GM19463 (cell line): ENCODE data around the gene HNF1A.
A peak's percentile ranks its signal among the peaks of the same experiment; 100 is the strongest.

Experiments
- ATAC-seq: cut with Tn5 transposase; IDR thresholded peaks from one replicate; pipeline ENCODE4 v1.9.1; 2021; ENCODE audit warnings: mild to moderate bottlenecking, moderate library complexity; ENCODE audit not compliant: unreplicated experiment

The HNF1A gene

DNA sequence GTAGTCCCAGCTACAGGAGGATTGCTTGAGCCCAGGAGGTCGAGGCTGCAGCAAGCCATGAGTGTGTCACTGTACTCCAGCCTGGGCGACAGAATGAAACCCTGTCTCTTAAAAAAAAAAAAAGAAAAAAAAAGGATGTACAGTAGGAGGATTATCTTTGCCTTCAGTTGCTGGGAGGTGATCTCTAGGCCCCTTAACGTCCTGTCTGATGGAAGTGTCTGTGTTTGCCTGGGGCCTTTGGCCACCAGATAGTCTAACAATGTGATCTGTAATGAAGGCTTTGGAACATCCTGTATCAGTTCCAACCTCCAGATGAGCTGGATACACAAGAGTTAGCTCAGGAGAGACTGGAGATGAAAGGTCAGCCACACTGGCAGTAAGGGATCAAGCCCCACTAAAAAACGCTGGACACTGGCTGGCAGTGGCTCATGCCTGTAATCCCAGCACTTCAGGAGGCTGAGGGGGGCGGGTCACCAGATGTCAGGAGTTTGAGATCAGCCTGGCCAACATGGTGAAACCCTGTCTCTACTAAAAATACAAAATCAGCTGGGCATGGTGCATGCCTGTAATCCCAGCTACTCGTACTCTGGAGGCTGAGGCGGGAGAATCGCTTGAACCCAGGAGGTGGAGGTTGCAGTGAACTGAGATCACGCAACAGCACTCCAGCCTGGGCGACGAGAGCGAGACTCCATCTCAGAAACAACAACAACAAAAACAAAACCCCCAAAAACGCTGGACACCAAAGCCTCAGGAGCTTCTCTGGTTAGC, 19.0 kb upstream of the HNF1A start:
- no peak for ATAC-seq

DNA sequence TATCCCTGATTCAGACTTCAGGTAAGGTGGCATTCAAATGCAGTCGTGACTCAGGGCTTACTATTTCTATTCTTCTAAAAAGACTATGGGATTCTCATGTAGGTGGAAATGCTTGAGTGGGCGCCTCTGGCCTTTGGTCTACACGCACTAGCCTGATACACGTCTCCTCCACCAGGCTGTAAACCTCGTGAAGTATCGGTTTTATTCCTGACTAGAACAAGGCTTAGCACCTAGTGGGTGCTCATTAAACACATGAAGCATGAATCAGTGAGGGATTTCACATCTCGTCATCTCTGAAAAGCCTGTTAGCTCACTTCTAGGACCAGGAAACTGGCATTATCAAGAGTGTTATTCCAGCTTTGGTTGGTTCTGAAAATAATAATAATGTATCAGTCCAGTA, 17.7 kb upstream of the HNF1A start:
- peak; percentile 51 for ATAC-seq

DNA sequence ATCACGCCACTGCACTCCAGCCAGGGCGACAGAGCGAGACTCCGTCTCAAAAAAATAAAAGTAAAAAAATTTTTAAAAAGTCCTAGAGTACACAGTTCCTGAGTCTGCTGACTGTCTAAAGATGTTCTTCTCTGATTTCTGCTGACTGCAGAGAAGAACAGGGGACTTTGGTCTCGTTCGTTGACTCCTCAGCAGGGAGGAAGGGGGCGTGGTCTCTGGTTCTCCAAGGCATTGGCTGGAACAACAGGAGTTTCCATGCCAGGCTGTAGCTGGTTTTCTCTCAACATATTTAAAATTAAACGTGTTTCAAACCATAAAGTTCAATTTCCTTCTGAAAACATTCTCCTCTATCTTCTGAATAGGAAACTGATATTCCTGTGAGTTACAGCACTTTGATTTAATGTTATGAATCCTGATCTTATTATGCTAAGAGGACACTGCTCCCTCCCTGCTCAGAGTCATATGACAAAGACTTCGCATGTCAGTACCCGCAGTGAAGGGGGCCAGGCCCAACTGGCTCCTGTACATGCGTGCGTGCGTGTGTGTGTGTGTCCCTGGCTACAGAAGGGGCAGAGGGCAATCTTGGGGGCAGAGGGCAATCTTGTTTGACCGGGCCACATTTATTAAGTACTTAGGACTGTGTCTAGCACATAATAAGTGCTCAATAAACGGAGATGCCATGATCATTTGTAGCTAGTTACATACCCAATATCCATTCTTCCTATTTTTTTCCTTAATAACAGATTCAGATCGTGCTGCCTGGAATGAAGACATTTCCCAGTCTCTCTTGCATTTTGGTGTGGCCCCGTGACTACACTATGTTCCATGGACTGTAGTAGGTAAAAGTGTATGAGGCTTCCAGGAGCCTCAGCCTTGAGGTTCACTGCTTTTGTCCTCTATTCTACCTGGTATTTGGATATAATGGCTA, 16.5 kb upstream of the HNF1A start:
- ATAC-seq, result no peak

DNA sequence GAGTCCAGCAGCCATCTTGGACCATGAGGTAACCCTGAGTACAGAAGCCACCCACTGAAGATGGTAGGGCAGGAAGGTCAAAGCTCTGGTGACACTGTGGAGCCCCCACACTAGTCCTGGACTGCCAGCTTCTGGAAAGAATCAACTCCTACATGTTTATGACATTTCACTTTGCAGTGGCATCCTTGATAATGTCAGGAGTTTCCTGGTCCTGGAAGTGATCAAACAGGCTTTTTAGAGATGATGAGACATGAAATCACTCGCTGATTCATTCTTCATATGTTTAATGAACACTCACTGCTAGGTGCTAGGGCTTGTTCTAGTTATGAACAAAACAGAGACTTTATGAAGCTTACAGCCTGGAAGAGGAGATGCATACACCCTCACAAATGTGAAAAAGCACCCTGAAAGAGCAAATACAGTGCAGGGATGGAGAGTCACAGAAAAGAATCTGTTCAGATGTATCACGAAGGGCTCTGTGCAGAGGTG, 15.8 kb upstream of the HNF1A start:
- no peak for ATAC-seq

DNA sequence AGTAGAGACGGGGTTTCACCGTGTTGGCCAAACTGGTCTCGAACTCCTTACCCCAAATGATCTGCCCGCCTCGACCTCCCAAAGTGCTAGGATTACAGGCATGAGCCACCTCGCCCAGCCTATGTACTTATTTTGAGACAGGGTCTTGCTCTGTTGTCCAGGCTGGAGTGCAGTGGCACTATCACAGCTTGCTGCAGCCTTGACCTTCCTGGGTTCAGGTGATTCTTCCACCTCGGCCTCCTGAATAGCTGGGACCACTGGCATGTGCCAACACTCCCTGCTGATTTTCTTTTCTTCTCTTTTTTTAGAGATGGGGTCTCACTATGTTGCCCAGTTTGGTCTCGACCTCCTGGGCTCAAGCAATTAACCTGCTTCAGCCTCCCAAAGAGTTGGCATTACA, 14.0 kb upstream of the HNF1A start:
- no peak for ATAC-seq

DNA sequence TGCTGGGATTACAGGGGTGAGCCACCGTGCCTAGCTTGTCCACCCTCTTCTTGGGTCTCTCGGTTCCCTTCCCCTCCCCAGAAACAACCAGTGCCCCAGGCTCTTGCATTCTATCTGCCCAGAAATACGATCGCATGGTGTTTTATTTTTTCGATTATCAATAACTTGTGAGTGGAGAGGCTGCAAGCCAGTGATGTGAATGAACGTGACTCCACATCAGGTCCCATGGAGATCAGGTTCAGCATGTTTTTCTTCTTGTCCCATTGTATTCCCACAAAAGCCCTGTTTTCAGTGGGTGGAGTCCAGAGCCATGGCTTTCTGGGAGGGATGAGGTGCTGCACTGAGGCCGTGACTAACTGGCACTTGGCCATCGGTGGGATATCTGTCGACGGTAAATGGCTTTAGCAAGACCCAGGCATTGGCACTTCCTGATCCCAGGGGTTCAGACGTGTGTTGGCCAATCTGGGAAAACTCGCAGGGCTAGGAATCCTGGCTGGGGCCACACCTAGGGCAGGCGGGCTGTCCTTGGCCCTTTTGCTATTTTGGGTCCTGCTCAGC, 12.7 kb upstream of the HNF1A start:
- no peak for ATAC-seq

DNA sequence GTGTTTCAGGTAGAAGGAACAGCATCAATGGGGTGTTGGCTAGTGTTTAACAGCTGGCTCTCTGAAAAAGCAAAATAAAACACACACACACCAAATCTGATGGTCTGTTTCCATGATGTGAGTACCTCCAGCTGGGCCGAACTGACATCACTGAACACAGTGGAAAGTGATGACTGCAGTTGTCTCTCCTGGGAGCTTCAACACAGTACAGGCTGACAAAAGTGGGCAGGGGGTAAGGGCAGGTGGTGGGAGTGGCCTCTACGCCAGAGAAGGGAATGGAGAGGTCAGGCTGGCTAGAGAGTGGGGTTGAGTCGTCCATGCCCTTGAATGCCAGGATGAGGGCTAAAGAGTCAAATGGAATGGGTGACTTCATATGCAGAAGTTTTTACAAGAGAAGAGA, 8.0 kb upstream of the HNF1A start:
- ATAC-seq, result no peak

DNA sequence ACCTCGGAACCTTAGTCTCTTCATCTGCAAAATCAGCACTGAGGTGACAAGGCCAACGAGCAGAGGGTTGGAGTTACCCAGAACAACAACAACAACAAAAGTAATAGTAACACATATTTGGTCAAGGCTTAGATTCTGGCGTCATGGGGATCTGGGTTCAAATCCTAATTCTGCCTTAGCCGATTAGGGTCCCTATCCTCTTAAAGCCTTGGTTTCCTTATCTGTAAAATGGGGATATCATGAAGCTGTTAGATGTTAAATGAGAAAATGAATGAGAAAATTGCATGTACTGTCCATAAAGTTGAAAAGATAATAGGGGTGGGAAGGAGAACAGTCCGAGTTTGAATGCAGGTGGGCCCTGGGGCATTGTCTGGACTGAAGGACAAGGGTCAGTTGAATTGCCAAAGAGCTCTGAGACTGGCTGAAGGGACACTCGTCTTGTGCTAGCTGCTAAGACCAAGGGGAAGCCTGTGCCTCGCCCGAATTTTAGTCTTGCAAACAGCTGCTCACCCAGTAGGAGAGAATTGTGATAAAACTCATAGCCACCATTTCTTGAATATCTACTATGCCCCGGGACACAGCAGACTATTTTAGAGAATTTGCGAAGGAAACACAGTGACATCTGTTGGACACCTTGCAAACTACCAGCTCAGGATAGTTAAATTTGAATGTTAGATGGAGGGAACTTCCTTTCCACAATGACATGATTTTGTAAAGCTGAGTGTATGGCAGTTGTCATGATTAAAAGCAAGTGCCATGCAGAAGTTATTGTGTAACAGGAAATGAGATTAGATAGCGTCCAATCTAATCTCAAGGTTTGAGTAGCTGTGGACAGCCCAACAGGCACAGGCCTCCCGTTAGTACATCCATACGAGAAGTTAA, 6.8 kb upstream of the HNF1A start:
- ATAC-seq, result no peak

DNA sequence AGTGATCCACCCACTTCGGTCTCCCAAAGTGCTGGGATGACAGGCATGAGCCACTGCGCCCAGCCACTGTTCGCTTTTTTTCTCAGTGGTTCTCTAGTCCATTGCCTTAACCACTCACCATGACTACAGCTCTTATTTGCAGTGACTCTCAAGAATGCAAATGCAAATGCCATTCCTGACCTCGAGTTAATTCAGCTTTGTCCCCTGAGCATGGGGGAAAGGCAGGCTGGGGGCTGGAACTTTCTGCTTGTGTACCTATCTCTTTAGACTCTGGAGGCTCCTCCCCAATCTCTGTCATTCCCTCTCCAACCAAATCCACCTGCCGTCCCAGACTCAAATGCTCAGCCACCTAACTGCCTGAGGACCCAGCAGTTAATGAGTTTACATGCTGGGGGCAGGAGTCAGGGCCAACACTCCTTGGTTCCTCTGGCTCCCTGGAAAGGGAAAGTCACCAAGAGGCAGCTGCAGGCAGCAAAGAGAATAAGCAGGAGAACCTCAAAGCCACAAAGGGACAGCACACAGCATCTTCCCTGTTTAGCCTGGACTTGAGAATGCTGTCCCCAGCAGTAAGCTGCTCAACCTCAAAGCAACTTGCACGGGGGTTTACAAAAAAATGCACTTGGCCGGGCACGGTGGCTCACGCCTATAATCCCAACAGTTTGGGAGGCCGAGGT, 5.3 kb upstream of the HNF1A start:
- ATAC-seq, result no peak

DNA sequence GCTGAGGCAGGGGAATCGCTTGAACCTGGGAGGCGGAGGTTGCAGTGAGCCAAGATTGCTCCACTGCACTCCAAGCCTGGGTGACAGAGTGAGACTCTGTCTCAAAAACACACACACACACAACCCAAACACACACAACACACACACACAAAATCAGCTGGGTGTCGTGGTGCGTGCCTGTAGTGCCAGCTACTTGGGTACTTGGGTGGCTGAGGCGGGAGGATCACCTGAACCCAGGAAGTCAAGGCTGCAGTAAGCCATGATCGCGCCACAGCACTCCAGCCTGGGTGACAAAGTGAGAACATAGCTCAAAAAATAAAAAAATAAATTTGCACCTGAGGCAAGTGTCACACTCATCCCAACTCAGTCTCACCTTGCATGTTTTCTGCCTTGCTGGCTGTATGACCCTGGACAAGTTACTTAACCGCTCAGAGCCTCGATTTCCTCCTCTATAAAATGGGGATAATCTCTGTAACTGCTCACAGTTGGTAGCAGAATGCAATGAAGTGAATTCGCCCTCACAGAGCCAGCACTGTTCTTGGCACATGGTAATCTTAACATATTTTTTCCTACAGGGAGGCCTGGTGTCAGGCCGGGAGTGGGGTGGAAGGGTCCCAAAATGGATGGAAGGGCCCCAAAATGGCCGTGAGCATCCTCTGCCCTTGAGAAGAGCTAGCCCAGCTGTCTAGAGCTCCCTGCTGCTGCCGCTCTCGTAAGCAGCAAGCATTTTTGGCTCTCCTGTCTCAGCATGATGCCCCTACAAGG, 630 bp upstream of the HNF1A start:
- ATAC-seq, result no peak

DNA sequence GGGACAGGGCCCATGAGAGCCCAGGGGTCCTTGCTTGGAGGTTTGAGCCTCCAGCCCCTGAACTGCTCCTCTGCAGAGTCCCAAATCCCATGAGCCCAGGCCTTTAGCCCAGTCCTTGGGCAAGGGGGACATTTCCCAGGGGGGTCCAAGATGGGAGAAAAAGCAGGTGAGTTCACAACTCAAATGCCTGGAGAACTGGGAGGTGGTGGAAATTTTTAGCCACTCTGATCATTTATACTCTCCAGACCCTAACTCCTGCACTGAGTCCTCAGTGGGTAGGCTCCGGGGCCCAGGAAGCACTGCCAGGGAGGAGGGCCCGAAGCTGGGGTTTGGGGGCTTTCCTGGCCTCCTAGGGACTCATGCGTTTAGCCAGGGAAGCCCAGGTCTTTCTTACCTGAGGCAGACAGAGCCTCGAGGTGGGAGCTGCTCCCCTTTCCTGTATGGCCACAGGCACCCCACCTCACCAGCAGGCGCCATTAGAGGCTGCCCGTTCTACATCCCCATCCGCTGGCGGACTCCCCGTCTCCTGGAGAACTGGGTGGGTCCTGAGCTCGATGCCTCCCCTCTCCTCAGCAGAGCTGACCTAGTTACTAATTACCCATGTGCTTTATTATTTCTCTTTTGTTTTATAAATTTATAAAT, 998 bp downstream of the HNF1A start:
- no peak for ATAC-seq

DNA sequence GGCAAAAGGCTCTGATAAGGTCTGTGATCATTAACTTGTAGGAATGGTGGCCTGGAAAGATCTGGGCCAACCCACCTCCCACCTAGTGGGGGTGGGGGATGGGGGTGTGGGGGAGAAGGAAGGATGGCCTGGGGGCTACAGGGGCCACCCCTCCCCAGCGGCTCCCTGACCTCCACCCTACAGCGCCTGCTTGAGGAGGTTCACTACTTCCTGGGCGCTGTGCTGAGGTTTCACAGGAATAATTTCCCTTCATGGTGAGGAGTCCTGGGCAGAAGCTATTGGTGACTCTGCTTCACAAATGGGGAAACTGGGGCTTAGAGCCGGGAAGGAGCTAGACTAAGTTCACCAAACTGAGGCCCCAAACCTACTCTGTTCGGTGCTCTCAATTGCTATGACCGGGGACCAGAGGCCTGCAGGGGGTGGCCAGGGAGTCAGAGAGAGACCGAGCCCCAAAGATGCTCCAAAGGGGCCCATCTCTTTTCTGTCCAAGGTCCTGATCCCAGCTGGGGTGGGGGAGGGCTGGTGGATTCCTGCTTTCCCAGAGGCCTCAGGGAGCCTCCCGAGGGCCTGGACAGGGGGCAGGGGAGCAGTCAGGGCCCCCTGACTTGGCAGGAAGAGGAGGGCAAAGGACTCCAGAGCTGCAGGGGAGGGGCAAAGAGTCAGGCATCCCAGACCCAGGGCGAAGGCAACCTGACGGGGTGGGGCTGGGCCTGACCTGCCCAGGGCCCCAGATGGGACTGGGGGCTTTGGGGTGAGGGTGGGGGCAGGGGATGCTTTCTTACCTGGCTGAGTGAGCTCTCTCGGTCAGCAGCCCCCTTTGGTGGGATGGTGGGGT, 1.7 kb downstream of the HNF1A start:
- no peak for ATAC-seq

DNA sequence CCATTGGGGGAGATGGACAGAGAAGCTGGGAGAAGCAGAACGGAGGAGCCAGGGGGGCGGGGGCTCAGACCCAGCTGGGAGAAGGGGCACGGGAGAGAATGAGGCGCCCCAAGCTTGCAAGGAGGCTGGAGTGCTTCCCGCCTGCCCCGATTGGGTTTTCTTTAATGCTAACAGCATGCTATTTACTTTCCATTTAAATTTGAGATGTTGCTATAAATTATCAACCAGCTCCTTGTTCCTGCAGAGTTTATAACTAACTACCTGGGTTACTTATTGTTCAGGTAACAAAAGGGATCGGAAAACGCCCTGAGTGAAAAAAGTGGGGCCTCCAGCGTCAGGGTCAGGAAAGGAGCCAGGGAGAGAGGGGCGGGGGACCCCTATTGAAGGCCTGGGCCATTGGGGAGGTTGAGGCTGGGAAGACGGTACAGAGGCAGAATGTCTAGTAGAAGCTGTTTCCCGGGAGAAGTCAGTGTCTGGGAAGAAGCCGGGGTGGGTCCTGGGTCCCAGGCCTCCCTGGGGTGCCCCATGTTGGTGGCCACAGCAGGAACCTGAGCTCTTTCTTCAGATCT, 2.5 kb downstream of the HNF1A start:
- ATAC-seq, result no peak

DNA sequence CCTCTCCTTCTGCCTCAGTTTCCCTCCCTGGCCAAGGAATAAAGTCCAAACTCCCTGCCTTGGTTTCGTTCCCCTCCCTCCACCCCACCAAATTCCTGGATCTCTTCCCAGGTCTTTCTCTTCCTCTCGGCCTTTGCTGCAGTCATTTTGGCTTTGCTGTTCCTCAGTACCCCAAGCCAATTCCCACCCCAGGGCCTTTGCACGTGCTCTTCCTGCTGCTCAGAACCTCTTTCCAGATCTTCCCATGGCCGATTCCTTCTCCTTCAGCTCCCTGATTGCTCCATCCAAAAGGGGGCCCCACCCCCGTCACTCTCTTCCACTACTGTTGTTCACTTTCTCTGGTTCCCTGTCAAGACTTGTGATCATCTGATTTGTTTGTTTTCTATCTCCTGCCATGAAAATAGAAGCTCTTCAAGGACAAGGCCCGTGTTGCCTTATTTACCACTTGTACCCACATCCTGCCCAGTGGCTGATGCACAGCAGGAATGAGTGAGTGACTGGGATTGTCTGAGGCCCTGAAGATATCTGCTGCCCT, 3.1 kb downstream of the HNF1A start:
- ATAC-seq, result no peak

DNA sequence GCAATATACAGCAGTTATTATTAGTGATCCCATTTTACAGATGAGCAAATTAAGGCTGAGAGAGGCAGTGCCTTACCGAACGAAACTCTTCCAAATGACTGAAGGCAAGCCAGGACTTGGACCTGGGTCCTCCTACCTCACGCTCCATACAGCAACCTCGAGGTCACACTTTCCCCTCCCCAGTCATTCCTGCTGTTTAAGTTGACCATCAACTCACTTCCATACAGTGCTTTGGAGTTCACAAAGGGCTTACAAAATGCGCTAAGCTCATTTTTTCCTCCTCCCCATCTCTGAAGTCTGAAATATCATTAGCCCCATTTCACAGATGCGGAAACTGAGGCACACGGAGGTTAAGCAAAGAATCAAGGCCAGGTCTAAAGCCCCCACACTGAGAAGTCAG, 4.3 kb downstream of the HNF1A start:
- no peak for ATAC-seq

DNA sequence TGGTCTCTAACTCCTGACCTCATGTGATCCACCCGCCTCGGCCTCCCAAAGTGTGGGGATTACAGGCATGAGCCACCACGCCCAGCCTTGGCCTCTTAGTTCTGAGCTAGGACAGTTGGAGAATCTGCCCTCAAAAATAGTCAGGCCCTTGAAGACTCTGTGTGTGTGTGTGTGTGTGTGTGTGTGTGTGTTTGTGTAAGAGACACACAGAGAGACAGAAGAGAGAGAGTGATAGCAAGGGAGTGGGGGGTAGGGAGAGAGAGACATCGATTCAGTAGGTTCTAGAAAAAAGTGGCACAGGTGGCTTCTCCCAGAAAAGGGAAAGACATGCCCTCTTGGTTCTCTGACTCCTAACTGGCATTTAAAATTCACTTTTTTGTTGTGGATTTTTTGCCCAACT, 5.4 kb downstream of the HNF1A start:
- ATAC-seq, result no peak

DNA sequence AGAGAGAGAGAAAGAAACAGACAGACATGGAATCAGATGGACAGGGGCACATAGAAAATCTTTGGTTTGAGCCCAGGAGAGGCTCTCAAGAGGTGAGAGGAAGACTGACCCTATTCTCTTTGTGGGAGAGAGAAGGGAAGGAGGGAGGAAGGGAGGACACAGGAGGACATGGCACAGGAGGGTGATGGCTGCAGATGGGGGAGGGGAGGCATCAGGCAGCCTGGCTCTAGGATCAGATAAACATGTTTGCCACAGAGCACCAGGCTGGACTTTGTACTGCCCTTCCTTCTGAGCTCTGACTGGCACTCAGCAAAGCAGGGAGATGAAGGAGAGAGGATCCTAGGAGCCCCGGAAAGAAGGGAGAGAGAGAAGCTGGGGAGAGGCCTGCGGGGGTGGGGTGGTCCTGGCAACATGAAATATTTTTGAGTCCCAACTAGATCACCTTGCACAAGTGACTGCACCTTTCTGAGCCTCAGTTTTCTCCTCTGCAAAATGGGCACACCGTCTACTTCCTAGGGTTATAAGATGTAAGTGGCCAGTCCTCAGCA, 6.1 kb downstream of the HNF1A start:
- no peak for ATAC-seq
